Stimulated activated CD8-positive, alpha-beta memory T cell treated with anti-CD3 and anti-CD28 coated beads, Interleukin-7, amount 100 ng/mL, for 1 hour (primary cell): Measurements from ENCODE around the gene ARHGAP20.

ENCODE experiments used
- DNase-seq, 2 donors: peaks; one replicate each; pipeline ENCODE4 v3.0.0-alpha.2; 2020; ENCODE audit warnings: low read depth in 2 of 2

ARHGAP20 gene

DNA sequence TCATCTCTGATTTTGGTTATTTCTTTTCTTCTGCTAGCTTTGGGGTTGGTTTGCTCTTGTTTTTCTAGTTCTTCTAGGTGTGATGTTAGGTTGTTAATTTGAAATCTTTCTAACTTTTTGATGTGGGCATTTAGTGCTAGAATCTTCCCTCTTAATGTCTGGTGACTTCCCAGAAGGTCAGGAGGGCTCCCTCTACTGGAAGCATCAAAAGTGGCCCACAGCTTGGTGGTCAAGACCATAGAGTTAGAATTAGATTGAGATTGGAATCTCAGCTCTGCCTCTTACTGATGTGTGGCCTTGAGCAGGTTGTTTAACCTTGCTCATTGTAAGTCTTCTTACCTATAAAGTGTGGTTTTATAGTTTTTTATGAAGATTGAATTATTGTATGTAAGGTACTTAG lies 183.2 kb downstream of the ARHGAP20 start:
- DNase-seq, result no peak

DNA sequence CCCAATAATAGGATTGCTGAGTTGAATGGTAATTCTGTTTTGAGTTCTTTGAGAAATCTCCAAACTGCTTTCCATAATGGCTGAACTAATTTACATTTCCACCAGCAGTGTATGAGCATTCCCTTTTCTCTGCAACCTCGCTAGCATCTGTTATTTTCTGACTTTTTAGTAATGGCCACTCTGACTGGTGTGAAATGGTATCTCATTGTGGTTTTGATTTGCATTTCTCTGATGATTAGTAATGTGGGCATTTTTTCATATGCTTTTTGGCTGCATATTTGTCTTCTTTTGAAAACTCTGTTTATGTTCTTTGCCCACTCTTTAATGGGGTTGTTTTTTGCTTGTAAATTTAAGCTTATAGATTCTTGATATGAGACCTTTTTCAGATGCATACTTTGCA lies 185.1 kb downstream of the ARHGAP20 start:
- no peak for DNase-seq
